Measurements from ENCODE around the gene CTSO. TPM values are rescaled to one million over a fixed set of nuclear protein-coding genes. Genes with fewer than 3 reads are reported as not detected.

Gene CTSO
- polyA plus RNA-seq, 1 donor: 40.3 TPM

DNA sequence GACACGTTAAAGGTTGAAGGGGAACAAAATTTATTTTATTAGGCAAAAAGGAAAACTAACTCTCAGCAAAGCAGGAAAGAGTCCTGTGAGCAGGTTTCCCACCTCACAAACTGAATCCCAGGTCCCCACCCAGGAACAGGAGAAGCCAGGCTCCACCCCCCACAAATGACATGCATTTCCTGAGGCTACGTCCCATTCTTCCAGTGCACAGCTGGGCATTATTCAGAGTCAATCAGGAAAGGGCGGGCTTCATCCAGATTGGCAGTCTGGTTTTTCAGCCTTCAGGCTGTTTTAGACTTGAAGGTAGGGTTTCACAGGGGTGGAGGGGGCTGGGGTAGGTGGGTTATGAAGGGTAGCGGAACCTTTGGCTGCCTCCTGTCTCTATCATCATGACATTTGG lies 75.7 kb downstream of the CTSO start:
- no peaks in the 10 kb centered on the region for H3K27me3 ChIP-seq (ENCODE audit: control insufficient read depth, insufficient read depth, low read length)
- peaks cover 3% of the 10 kb centered on the region for H3K4me1 ChIP-seq (ENCODE audit: control insufficient read depth, insufficient read depth, low read length)
- H3K9me3 ChIP-seq (ENCODE audit: control insufficient read depth, low read depth, low read length): peaks cover 8% of the 10 kb centered on the region
- no peak overlapping the region for H3K4me3 ChIP-seq (ENCODE audit: low read length)
- H3K36me3 ChIP-seq (ENCODE audit: control insufficient read depth, insufficient read depth, low read length): no peaks in the 10 kb centered on the region
- DNase-seq: no peak
- WGBS (ENCODE audit: insufficient coverage, low lambda C conversion rate): no CpG with 5 or more reads among the region's 4 CpGs
- no peak overlapping the region for H3K27ac ChIP-seq (ENCODE audit: low read length)

- H3K36me3 ChIP-seq (ENCODE audit: control insufficient read depth, insufficient read depth, low read length): no peaks in the 10 kb centered on the region
- whole genome bisulfite sequencing (ENCODE audit: insufficient coverage, low lambda C conversion rate): no CpG with 5 or more reads among the region's 1 CpG
- H3K27me3 ChIP-seq (ENCODE audit: control insufficient read depth, insufficient read depth, low read length): no peaks in the 10 kb centered on the region
Observed at GRCh38 chr4:155875878-155876277, 77.8 kb downstream of the CTSO start.

More at GRCh38 chr4:155875878-155876277, 77.8 kb downstream of the CTSO start:
- Histone ChIP-seq H3K4me3 (ENCODE audit: low read length) (no peak overlapping the region), H3K4me1 (ENCODE audit: control insufficient read depth, insufficient read depth, low read length) (peaks cover 3% of the 10 kb centered on the region), H3K9me3 (ENCODE audit: control insufficient read depth, low read depth, low read length) (peaks cover 8% of the 10 kb centered on the region), H3K27ac (ENCODE audit: low read length) (no peak overlapping the region)
- no peak for DNase-seq

Other genes starting within 250 kb of the CTSO start
- gene GUCY1B1, start 194.8 kb downstream of the CTSO start, polyA plus RNA-seq: 13.5 TPM
- gene ASIC5, start 87.6 kb downstream of the CTSO start, polyA plus RNA-seq: 4.0 TPM
- 7.5 TPM for gene TDO2, start 50.2 kb downstream of the CTSO start, polyA plus RNA-seq

Data from large intestine (tissue), 3 donors.